Left ventricle myocardium inferior (tissue), 1 donor: Measurements from ENCODE around the gene SH3BGR. TPM values are rescaled to one million over a fixed set of nuclear protein-coding genes. Genes with fewer than 3 reads are reported as not detected.

Experiments
- DNase-seq: peaks from one replicate; pipeline ENCODE4 v3.0.0-alpha.2; 2020
- H3K27ac ChIP-seq: fragments of 200-600 bp; replicated peaks from 2 replicates; pipeline ENCODE4 v1.8.0; 2021
- H3K27me3 ChIP-seq: fragments of 200-600 bp; 2 replicates; pipeline ENCODE4 v1.8.0; 2021; ENCODE audit warnings: low read depth
- H3K36me3 ChIP-seq: fragments of 200-600 bp; 2 replicates; pipeline ENCODE4 v1.8.0; 2021
- H3K4me1 ChIP-seq: fragments of 200-600 bp; 2 replicates; pipeline ENCODE4 v1.8.0; 2021
- H3K4me3 ChIP-seq: fragments of 200-600 bp; 2 replicates; pipeline ENCODE4 v1.8.0; 2021; ENCODE audit warnings: mild to moderate bottlenecking, moderate library complexity
- H3K9me3 ChIP-seq: fragments of 200-600 bp; replicated peaks from 2 replicates; pipeline ENCODE4 v1.8.0; 2021
- intact Hi-C: fragments of 100-400 bp; cut with micrococcal nuclease; formaldehyde crosslinking; loops from one replicate; pipeline ENCODE4 v1.11.0; 2022
- total RNA-seq: library from RNA; stranded (reverse); fragmentation: NEBNext Ultra II Directional; extraction: Animal tissue kit (Norgen Biotek cat#: 25700); gene quantifications from one replicate; pipeline ENCODE4 v1.2.1, GENCODE V29; 2021
- TF ChIP-seq, protein P1 (sequence below): fragments of 200-600 bp; IDR thresholded peaks from 2 replicates; pipeline ENCODE4 v1.8.0; 2021; ENCODE audit warnings: antibody characterized with exemption, mild to moderate bottlenecking, borderline replicate concordance
- donor health status: DM: no; HTN: yes; CAD: no; lungs with severe emphysema.

SH3BGR gene
- total RNA-seq, 1 donor from 2014 or later, result 103 TPM

- intact Hi-C loops, result no loop called here
- no peak overlapping the region for H3K27ac ChIP-seq
Observed at GRCh38 chr21:39527664-39528381, 76.1 kb downstream of the SH3BGR start.

DNA sequence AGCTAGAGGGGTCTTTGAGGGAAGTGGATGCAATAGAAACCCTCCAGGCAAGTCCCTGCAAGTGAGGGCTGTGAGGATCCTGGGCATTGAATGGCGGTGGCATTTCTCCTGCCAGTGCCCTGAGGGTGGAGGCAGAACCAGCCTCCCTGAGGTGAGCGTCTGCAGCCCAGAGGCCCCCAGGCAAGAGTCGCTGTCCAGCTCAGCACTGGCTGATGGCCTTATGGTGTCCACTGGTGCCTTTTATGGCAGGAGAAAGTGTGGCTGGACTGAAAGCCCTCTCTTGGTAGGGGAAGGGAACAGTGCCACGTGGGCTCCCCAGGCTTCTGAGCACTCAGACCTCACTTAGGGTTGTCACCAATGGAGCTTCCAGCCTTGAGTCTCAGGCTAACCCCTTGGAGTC lies 77.3 kb downstream of the SH3BGR start:
- Histone ChIP-seq H3K9me3 (no peaks in the 10 kb centered on the region), H3K27ac (no peak overlapping the region), H3K27me3 (no peaks in the 10 kb centered on the region), H3K36me3 (no peaks in the 10 kb centered on the region), H3K4me3 (no peak overlapping the region), H3K4me1 (peaks cover 36% of the 10 kb centered on the region)
- intact Hi-C loops, result no loop called here
- TF ChIP-seq, protein P1, sequence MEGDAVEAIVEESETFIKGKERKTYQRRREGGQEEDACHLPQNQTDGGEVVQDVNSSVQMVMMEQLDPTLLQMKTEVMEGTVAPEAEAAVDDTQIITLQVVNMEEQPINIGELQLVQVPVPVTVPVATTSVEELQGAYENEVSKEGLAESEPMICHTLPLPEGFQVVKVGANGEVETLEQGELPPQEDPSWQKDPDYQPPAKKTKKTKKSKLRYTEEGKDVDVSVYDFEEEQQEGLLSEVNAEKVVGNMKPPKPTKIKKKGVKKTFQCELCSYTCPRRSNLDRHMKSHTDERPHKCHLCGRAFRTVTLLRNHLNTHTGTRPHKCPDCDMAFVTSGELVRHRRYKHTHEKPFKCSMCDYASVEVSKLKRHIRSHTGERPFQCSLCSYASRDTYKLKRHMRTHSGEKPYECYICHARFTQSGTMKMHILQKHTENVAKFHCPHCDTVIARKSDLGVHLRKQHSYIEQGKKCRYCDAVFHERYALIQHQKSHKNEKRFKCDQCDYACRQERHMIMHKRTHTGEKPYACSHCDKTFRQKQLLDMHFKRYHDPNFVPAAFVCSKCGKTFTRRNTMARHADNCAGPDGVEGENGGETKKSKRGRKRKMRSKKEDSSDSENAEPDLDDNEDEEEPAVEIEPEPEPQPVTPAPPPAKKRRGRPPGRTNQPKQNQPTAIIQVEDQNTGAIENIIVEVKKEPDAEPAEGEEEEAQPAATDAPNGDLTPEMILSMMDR, result no peak
- no peak for DNase-seq

More at GRCh38 chr21:39527664-39528381, 76.1 kb downstream of the SH3BGR start:
- H3K4me1 ChIP-seq, result peaks cover 48% of the 10 kb centered on the region
- no peak for DNase-seq
- H3K36me3 ChIP-seq, result no peaks in the 10 kb centered on the region
- no peaks in the 10 kb centered on the region for H3K9me3 ChIP-seq
- TF ChIP-seq, protein P1, result no peak
- no peak overlapping the region for H3K4me3 ChIP-seq
- no peaks in the 10 kb centered on the region for H3K27me3 ChIP-seq

DNA sequence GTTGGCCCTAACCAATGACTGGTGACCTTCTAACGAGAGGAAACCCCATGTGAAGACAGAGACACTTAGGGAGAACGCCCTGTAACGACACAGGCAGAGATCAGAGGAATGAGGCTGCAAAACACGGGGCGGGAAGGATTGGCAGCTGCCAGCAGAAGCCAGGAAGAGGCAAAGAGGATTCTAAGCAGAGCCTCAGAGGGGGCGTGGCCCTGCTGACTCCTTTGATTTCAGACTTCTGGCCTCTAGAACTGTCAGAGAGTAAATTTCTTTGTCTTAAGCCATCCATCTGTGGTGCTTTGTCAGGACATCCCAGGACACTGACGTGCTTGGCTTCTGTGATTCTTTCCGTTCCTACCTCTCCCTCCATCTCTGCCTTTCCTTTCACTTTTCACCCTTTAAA lies 79.3 kb downstream of the SH3BGR start:
- intact Hi-C loops, result no loop called here
- H3K27me3 ChIP-seq, result no peaks in the 10 kb centered on the region
- peaks cover 21% of the 10 kb centered on the region for H3K4me1 ChIP-seq
- no peaks in the 10 kb centered on the region for H3K9me3 ChIP-seq
- no peak overlapping the region for H3K27ac ChIP-seq
- H3K36me3 ChIP-seq, result no peaks in the 10 kb centered on the region
- no peak overlapping the region for H3K4me3 ChIP-seq
- TF ChIP-seq, protein P1, result no peak
- no peak for DNase-seq

DNA sequence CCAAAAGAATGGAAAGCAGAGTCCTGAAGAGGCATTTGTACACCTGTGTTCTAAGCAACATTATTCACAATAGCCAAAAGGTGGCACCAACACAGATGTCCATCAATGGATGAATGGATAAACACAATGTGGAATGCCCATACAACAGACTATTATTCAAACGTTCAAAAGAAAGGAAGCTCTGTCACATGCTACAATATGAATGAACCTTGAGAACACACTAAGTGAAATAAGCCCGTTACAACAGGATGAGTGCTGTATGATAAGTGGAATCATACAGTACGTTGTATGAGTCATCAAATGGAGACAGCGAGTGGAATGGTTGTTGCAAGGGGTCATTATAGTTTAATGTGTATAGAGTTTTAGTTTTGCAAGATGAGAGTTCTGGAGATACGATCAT lies 80.1 kb downstream of the SH3BGR start:
- TF ChIP-seq, protein P1, result no peak
- intact Hi-C loops, result no loop called here
- DNase-seq, result no peak

DNA sequence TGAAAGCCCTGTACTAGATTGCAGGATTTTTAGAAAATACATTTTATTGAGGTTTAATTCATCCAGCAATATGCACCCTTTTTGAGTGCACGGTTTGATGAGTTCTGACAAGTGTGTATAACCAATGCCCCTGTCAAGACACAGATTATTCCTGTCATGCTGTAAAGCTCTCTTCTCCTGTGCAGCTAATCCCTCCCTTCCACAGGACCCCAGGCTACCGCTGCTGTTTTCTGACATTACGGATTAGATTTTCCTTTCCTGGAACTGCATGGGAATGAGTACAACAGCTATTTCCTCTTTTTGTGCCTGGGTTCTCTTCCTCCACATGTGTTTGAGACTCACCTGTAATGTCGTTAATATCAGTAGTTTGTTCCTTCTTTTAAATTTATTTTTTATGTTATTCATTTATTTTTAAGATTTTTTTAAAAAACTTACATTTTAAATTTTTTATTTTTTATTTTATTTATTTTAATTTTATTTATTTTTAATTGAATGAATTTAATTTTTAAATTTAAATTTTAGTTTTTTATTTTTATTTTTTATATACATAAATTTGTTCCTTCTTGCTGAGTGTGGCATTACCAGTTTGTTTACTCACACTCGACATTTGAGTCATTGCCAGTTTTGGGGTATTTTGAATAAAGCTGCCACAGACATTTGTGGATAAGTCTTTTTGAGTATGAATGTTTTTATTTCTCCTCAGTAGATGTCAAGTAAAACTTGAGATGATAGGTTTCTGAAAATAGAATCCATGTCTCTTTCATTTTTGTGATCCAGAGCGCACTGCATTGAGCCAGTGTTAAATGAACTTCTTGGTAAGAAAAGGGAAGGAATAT lies 82.0 kb downstream of the SH3BGR start:
- intact Hi-C loops, result no loop called here
- H3K4me3 ChIP-seq, result no peak overlapping the region
- no peak overlapping the region for H3K27ac ChIP-seq
- no peak for DNase-seq
- TF ChIP-seq, protein P1, result no peak
- no peaks in the 10 kb centered on the region for H3K27me3 ChIP-seq
- H3K36me3 ChIP-seq, result no peaks in the 10 kb centered on the region
- H3K9me3 ChIP-seq, result no peaks in the 10 kb centered on the region
- peaks cover 2% of the 10 kb centered on the region for H3K4me1 ChIP-seq

More for the DNA sequence above, 80.1 kb downstream of the SH3BGR start:
- H3K9me3 ChIP-seq, result no peaks in the 10 kb centered on the region
- H3K27ac ChIP-seq, result no peak overlapping the region
- H3K4me1 ChIP-seq, result peaks cover 21% of the 10 kb centered on the region
- no peaks in the 10 kb centered on the region for H3K27me3 ChIP-seq
- no peak overlapping the region for H3K4me3 ChIP-seq
- H3K36me3 ChIP-seq, result no peaks in the 10 kb centered on the region
